Parathyroid adenoma (tissue), 2 donors: ENCODE measurements around the gene REL.

ENCODE experiments used
- H2AFZ ChIP-seq: fragments of 300-600 bp; sonication (generic); one replicate; pipeline ENCODE4 v1.7.0; 2017; ENCODE audit warnings: antibody characterized with exemption, mild to moderate bottlenecking
- H3K27ac ChIP-seq: fragments of 300-600 bp; sonication (generic); one replicate; pipeline ENCODE4 v1.7.0; 2017
- H3K27me3 ChIP-seq: fragments of 300-600 bp; sonication (generic); one replicate; pipeline ENCODE4 v1.7.0; 2017; ENCODE audit warnings: low read length; ENCODE audit not compliant: control insufficient read depth, insufficient read depth
- H3K36me3 ChIP-seq: fragments of 300-600 bp; sonication (generic); one replicate; pipeline ENCODE4 v1.7.0; 2017; ENCODE audit warnings: low read length; ENCODE audit not compliant: control insufficient read depth, insufficient read depth
- H3K4me1 ChIP-seq: fragments of 300-600 bp; sonication (generic); one replicate; pipeline ENCODE4 v1.7.0; 2017; ENCODE audit warnings: control low read depth
- H3K4me2 ChIP-seq: fragments of 300-600 bp; sonication (generic); one replicate; pipeline ENCODE4 v1.7.0; 2017; ENCODE audit warnings: low read length
- H3K4me3 ChIP-seq: fragments of 300-600 bp; sonication (generic); one replicate; pipeline ENCODE4 v1.7.0; 2017; ENCODE audit warnings: low read depth, low read length
- H3K79me2 ChIP-seq: fragments of 300-600 bp; sonication (generic); one replicate; pipeline ENCODE4 v1.7.0; 2017; ENCODE audit warnings: control low read depth
- H3K9ac ChIP-seq: fragments of 300-600 bp; sonication (generic); one replicate; pipeline ENCODE4 v1.7.0; 2017; ENCODE audit warnings: mild to moderate bottlenecking
- H3K9me3 ChIP-seq: fragments of 300-600 bp; sonication (generic); one replicate; pipeline ENCODE4 v1.7.0; 2017; ENCODE audit warnings: low read length; ENCODE audit not compliant: control insufficient read depth
- CTCF ChIP-seq: fragments of 300-600 bp; sonication (generic); IDR thresholded peaks from one replicate; pipeline ENCODE4 v1.7.0; 2017; ENCODE audit warnings: antibody characterized with exemption, mild to moderate bottlenecking
- donor health status: primary hyperparathyroidism.

Gene REL

GRCh38 chr2:60882971-60883753 is 1.8 kb downstream of the REL start:
- Histone ChIP-seq H3K4me2 (peak overlapping the region; percentile 71), H3K9me3 (no peaks in the 10 kb centered on the region), H2AFZ (no peak overlapping the region), H3K36me3 (no peaks in the 10 kb centered on the region), H3K4me1 (peaks cover 4% of the 10 kb centered on the region), H3K4me3 (peak overlapping the region; percentile 85), H3K27me3 (no peaks in the 10 kb centered on the region), H3K79me2 (no peaks in the 10 kb centered on the region), H3K9ac (no peak overlapping the region), H3K27ac (peak overlapping the region; percentile 1)
- no peak for TF ChIP-seq CTCF

- no peak overlapping the region for H3K27ac ChIP-seq
These were observed 2.5 kb downstream of the REL start for GRCh38 chr2:60883896-60884295.

GRCh38 chr2:60884800-60885199 is 3.4 kb downstream of the REL start:
- Histone ChIP-seq H2AFZ (no peak overlapping the region), H3K79me2 (peaks cover 3% of the 10 kb centered on the region), H3K27ac (no peak overlapping the region), H3K4me3 (no peak overlapping the region), H3K36me3 (no peaks in the 10 kb centered on the region), H3K9me3 (no peaks in the 10 kb centered on the region), H3K4me1 (peaks cover 4% of the 10 kb centered on the region), H3K4me2 (peak overlapping the region; percentile 28), H3K27me3 (no peaks in the 10 kb centered on the region), H3K9ac (no peak overlapping the region)
- no peak for TF ChIP-seq CTCF

More at GRCh38 chr2:60883896-60884295, 2.5 kb downstream of the REL start:
- Histone ChIP-seq H3K9me3 (no peaks in the 10 kb centered on the region), H3K79me2 (no peaks in the 10 kb centered on the region), H3K36me3 (no peaks in the 10 kb centered on the region), H3K9ac (no peak overlapping the region), H2AFZ (no peak overlapping the region), H3K4me1 (peaks cover 4% of the 10 kb centered on the region), H3K4me2 (peak overlapping the region; percentile 71), H3K4me3 (peak overlapping the region; percentile 85), H3K27me3 (no peaks in the 10 kb centered on the region)
- no peak for TF ChIP-seq CTCF

- H3K27ac ChIP-seq = no peak overlapping the region
- peak overlapping the region; percentile 7 for H3K4me2 ChIP-seq
- no peaks in the 10 kb centered on the region for H3K27me3 ChIP-seq
- no peak overlapping the region for H3K9ac ChIP-seq
- H3K79me2 ChIP-seq = peaks cover 9% of the 10 kb centered on the region
- H3K4me3 ChIP-seq = no peak overlapping the region
- no peaks in the 10 kb centered on the region for H3K9me3 ChIP-seq
- H3K4me1 ChIP-seq = peaks cover 4% of the 10 kb centered on the region
- no peaks in the 10 kb centered on the region for H3K36me3 ChIP-seq
- no peak overlapping the region for H2AFZ ChIP-seq
- no peak for TF ChIP-seq CTCF
These were observed 4.3 kb downstream of the REL start for GRCh38 chr2:60885683-60886082.

GRCh38 chr2:60886991-60887390 is 5.6 kb downstream of the REL start:
- no peak for TF ChIP-seq CTCF
- H3K9ac ChIP-seq = no peak overlapping the region
- no peaks in the 10 kb centered on the region for H3K36me3 ChIP-seq
- no peak overlapping the region for H3K4me3 ChIP-seq
- peaks cover 4% of the 10 kb centered on the region for H3K4me1 ChIP-seq
- no peaks in the 10 kb centered on the region for H3K9me3 ChIP-seq
- H3K4me2 ChIP-seq = no peak overlapping the region
- no peaks in the 10 kb centered on the region for H3K27me3 ChIP-seq
- H3K79me2 ChIP-seq = peaks cover 9% of the 10 kb centered on the region
- no peak overlapping the region for H3K27ac ChIP-seq
- no peak overlapping the region for H2AFZ ChIP-seq
